SU-DHL-6 (cell line): ENCODE results near the gene NCR2.

Source experiments
- H2AFZ ChIP-seq: fragments of 200-600 bp; sonication (generic); 2 replicates; pipeline ENCODE4 v1.6.1; 2014; ENCODE audit warnings: low read depth, mild to moderate bottlenecking, moderate library complexity, mixed read lengths, antibody characterized with exemption, low read length; ENCODE audit not compliant: severe bottlenecking
- H3F3A ChIP-seq: fragments of 200-600 bp; shearing (Covaris generic); 2 replicates; pipeline ENCODE4 v1.6.0; 2016; ENCODE audit warnings: antibody characterized with exemption, mild to moderate bottlenecking; ENCODE audit not compliant: insufficient read depth
- H3K27ac ChIP-seq: fragments of 200-600 bp; sonication (generic); 2 replicates; pipeline ENCODE4 v1.5.1; 2016; ENCODE audit warnings: low read depth, mild to moderate bottlenecking, low read length, moderate library complexity, mixed read lengths
- H3K27me3 ChIP-seq: fragments of 200-600 bp; sonication (generic), shearing (Covaris generic); 2 replicates; pipeline ENCODE4 v1.6.0; 2014; ENCODE audit warnings: mild to moderate bottlenecking, low read length
- H3K36me3 ChIP-seq: fragments of 200-600 bp; sonication (generic); 2 replicates; pipeline ENCODE4 v1.6.1; 2014; ENCODE audit warnings: mild to moderate bottlenecking, low read length, mixed read lengths
- H3K4me2 ChIP-seq: fragments of 300-600, 200-600 bp; shearing (Covaris generic), sonication (generic); 2 replicates; pipeline ENCODE4 v1.6.0; 2014; ENCODE audit warnings: low read length, low read depth, mild to moderate bottlenecking; ENCODE audit not compliant: poor library complexity, severe bottlenecking
- H3K4me3 ChIP-seq: fragments of 200-600 bp; sonication (generic); 2 replicates; pipeline ENCODE4 v1.5.1; 2014; ENCODE audit warnings: antibody characterized with exemption, low read length, mild to moderate bottlenecking, mixed read lengths; ENCODE audit not compliant: insufficient read depth, poor library complexity, severe bottlenecking
- H3K79me2 ChIP-seq: fragments of 200-600 bp; sonication (generic); 2 replicates; pipeline ENCODE4 v1.6.1; 2014; ENCODE audit warnings: mild to moderate bottlenecking, low read length, moderate library complexity; ENCODE audit not compliant: insufficient read depth
- H3K9ac ChIP-seq: fragments of 200-600 bp; sonication (generic); 2 replicates; pipeline ENCODE4 v1.7.0; 2014; ENCODE audit warnings: mild to moderate bottlenecking, low read length
- H3K9me2 ChIP-seq: fragments of 200-600 bp; sonication (generic); replicated peaks from 2 replicates; pipeline ENCODE4 v1.6.1; 2014; ENCODE audit warnings: low read length; ENCODE audit not compliant: insufficient read depth
- H3K9me3 ChIP-seq: fragments of 200-600 bp; sonication (generic); 2 replicates; pipeline ENCODE4 v1.6.1; 2014; ENCODE audit warnings: low read length, mixed read lengths; ENCODE audit not compliant: insufficient read depth
- H4K20me1 ChIP-seq: fragments of 200-600 bp; sonication (generic); 2 replicates; pipeline ENCODE4 v1.6.1; 2014; ENCODE audit warnings: low read depth, mild to moderate bottlenecking, antibody characterized with exemption, low read length, moderate library complexity, mixed read lengths
- CTCF ChIP-seq: fragments of 200-600 bp; sonication (generic); IDR thresholded peaks from one replicate; pipeline ENCODE4 v1.5.1; 2017; ENCODE audit warnings: antibody characterized with exemption, mild to moderate bottlenecking, low read length, moderate library complexity; ENCODE audit not compliant: insufficient read depth, poor library complexity, severe bottlenecking
- EZH2phosphoT487 ChIP-seq: fragments of 200-600 bp; sonication (generic), shearing (Covaris generic); conservative IDR thresholded peaks from 2 replicates; pipeline ENCODE4 v1.6.1; 2018; ENCODE audit warnings: mild to moderate bottlenecking, antibody characterized with exemption, low read length, moderate library complexity, mixed read lengths

NCR2 gene

GRCh38 chr6:41370488-41371111 is 35.2 kb downstream of the NCR2 start:
- Histone ChIP-seq H3K9ac (no peak overlapping the region), H3K4me2 (no peak overlapping the region), H4K20me1 (no peaks in the 10 kb centered on the region), H3K27ac (no peak overlapping the region), H3K9me3 (no peaks in the 10 kb centered on the region), H3K36me3 (no peaks in the 10 kb centered on the region), H3F3A (no peaks in the 10 kb centered on the region), H3K27me3 (0 out of 2 replicates have a peak, but pooled peaks cover 2% of the 10 kb centered on the region), H3K79me2 (no peaks in the 10 kb centered on the region), H2AFZ (no peak overlapping the region), H3K4me3 (no peak overlapping the region), H3K9me2 (no peaks in the 10 kb centered on the region)
- TF ChIP-seq CTCF (no peak), EZH2phosphoT487 (no peak)

- Histone ChIP-seq H4K20me1 (no peaks in the 10 kb centered on the region), H3F3A (no peaks in the 10 kb centered on the region), H3K36me3 (no peaks in the 10 kb centered on the region), H3K4me2 (no peak overlapping the region), H3K4me3 (no peak overlapping the region), H3K9ac (no peak overlapping the region), H3K27me3 (0 out of 2 replicates have a peak, but pooled peaks cover 2% of the 10 kb centered on the region), H2AFZ (no peak overlapping the region), H3K9me2 (no peaks in the 10 kb centered on the region), H3K9me3 (no peaks in the 10 kb centered on the region), H3K79me2 (no peaks in the 10 kb centered on the region), H3K27ac (no peak overlapping the region)
- TF ChIP-seq EZH2phosphoT487: no peak
These were observed 36.1 kb downstream of the NCR2 start for GRCh38 chr6:41371461-41371991.

- H3K9me3 ChIP-seq: no peaks in the 10 kb centered on the region
- TF ChIP-seq CTCF (no peak), EZH2phosphoT487 (no peak)
- H3K9ac ChIP-seq: no peak overlapping the region
- no peak overlapping the region for H3K4me2 ChIP-seq
- H4K20me1 ChIP-seq: no peaks in the 10 kb centered on the region
- H3F3A ChIP-seq: no peaks in the 10 kb centered on the region
- H3K27ac ChIP-seq: no peak overlapping the region
- no peak overlapping the region for H2AFZ ChIP-seq
- no peaks in the 10 kb centered on the region for H3K79me2 ChIP-seq
- no peaks in the 10 kb centered on the region for H3K36me3 ChIP-seq
- H3K9me2 ChIP-seq: no peaks in the 10 kb centered on the region
- H3K4me3 ChIP-seq: no peak overlapping the region
- H3K27me3 ChIP-seq: 0 out of 2 replicates have a peak, but pooled peaks cover 2% of the 10 kb centered on the region
These were observed 36.8 kb downstream of the NCR2 start for GRCh38 chr6:41371992-41372831.
